Muscle of arm (tissue), 14 donors: ENCODE results near the gene MYL3. TPM values are rescaled to one million over a fixed set of nuclear protein-coding genes. Genes with fewer than 3 reads are reported as not detected.
"Not testable (repeated sequence)": the region's sequence is repeated elsewhere in the genome, so short reads cannot be mapped to it uniquely, and the experiment has no call there.

Source experiments
- DNase-seq: peaks from one replicate; pipeline ENCODE4 v3.0.0-alpha.2; 2013
- long read RNA-seq, 11 donors: transcript quantifications; one replicate each; lab custom pipeline, GENCODE V29; 2026
- polyA plus RNA-seq, 12 donors: library from polyadenylated mRNA; unstranded; fragments of 120-200 nt; gene quantifications; one replicate each; pipeline ENCODE4 v1.2.1, GENCODE V29; 2013; ENCODE audit not compliant: insufficient read length in 12 of 12

The MYL3 gene
- polyA plus RNA-seq, result 100 to 1,000 TPM in 11 of 12 donors, not detected in 1; 125 to 694 (median 337) TPM
- long read RNA-seq, donor 1, partial matches to known transcripts, result 0 of 1 reads
- long read RNA-seq, donor 1, other reads (novel, unspliced or antisense), result 0 of 1 reads
- long read RNA-seq, donor 2, transcript MYL3-202 (6 exons, 1,012 nt), result minor isoform, 18 of 131 reads
- long read RNA-seq, donor 2, transcript MYL3-201 (7 exons, 924 nt), result major isoform, 77 of 131 reads
- long read RNA-seq, donor 2, partial matches to known transcripts, result 36 of 131 reads
- long read RNA-seq, donor 2, other reads (novel, unspliced or antisense), result 0 of 131 reads
- long read RNA-seq, donor 3, transcript MYL3-202 (6 exons, 1,012 nt), result minor isoform, 12 of 152 reads
- long read RNA-seq, donor 3, transcript MYL3-201 (7 exons, 924 nt), result major isoform, 68 of 152 reads
- long read RNA-seq, donor 3, partial matches to known transcripts, result 72 of 152 reads
- long read RNA-seq, donor 3, other reads (novel, unspliced or antisense), result 0 of 152 reads
- long read RNA-seq, donor 4, transcript MYL3-202 (6 exons, 1,012 nt), result minor isoform, 9 of 70 reads
- long read RNA-seq, donor 4, transcript MYL3-201 (7 exons, 924 nt), result major isoform, 40 of 70 reads
- long read RNA-seq, donor 4, partial matches to known transcripts, result 21 of 70 reads
- long read RNA-seq, donor 4, other reads (novel, unspliced or antisense), result 0 of 70 reads
- long read RNA-seq, donor 5, transcript MYL3-201 (7 exons, 924 nt), result major isoform, 252 of 477 reads
- long read RNA-seq, donor 5, transcript MYL3-202 (6 exons, 1,012 nt), result minor isoform, 62 of 477 reads
- long read RNA-seq, donor 5, partial matches to known transcripts, result 157 of 477 reads
- long read RNA-seq, donor 5, other reads (novel, unspliced or antisense), result 6 of 477 reads
- long read RNA-seq, donor 6, transcript MYL3-201 (7 exons, 924 nt), result major isoform, 98 of 215 reads
- long read RNA-seq, donor 6, transcript MYL3-202 (6 exons, 1,012 nt), result minor isoform, 32 of 215 reads
- long read RNA-seq, donor 6, partial matches to known transcripts, result 80 of 215 reads
- long read RNA-seq, donor 6, other reads (novel, unspliced or antisense), result 5 of 215 reads
- long read RNA-seq, donor 7, transcript MYL3-201 (7 exons, 924 nt), result major isoform, 69 of 147 reads
- long read RNA-seq, donor 7, transcript MYL3-202 (6 exons, 1,012 nt), result minor isoform, 14 of 147 reads
- long read RNA-seq, donor 7, partial matches to known transcripts, result 59 of 147 reads
- long read RNA-seq, donor 7, other reads (novel, unspliced or antisense), result 5 of 147 reads
- long read RNA-seq, donor 8, transcript MYL3-201 (7 exons, 924 nt), result major isoform, 174 of 357 reads
- long read RNA-seq, donor 8, transcript MYL3-202 (6 exons, 1,012 nt), result minor isoform, 45 of 357 reads
- long read RNA-seq, donor 8, partial matches to known transcripts, result 138 of 357 reads
- long read RNA-seq, donor 8, other reads (novel, unspliced or antisense), result 0 of 357 reads
- long read RNA-seq, donor 9, transcript MYL3-201 (7 exons, 924 nt), result major isoform, 100 of 238 reads
- long read RNA-seq, donor 9, transcript MYL3-202 (6 exons, 1,012 nt), result minor isoform, 26 of 238 reads
- long read RNA-seq, donor 9, partial matches to known transcripts, result 112 of 238 reads
- long read RNA-seq, donor 9, other reads (novel, unspliced or antisense), result 0 of 238 reads
- long read RNA-seq, donor 10, transcript MYL3-202 (6 exons, 1,012 nt), result minor isoform, 26 of 163 reads
- long read RNA-seq, donor 10, transcript MYL3-201 (7 exons, 924 nt), result major isoform, 70 of 163 reads
- long read RNA-seq, donor 10, partial matches to known transcripts, result 67 of 163 reads
- long read RNA-seq, donor 10, other reads (novel, unspliced or antisense), result 0 of 163 reads
- long read RNA-seq, donor 11, transcript MYL3-201 (7 exons, 924 nt), result major isoform, 339 of 723 reads
- long read RNA-seq, donor 11, transcript MYL3-202 (6 exons, 1,012 nt), result minor isoform, 97 of 723 reads
- long read RNA-seq, donor 11, partial matches to known transcripts, result 272 of 723 reads
- long read RNA-seq, donor 11, other reads (novel, unspliced or antisense), result 15 of 723 reads

- no peak for DNase-seq
Measured at GRCh38 chr3:46863261-46863782, at the start of gene MYL3. TSS of gene MYL3 (minus strand) at chr3:46863444. CDS start at chr3:46863390, 54 bp downstream.

- DNase-seq, result no peak
Measured at GRCh38 chr3:46912986-46913385, 49.7 kb upstream of the MYL3 start.

GRCh38 chr3:46910914-46911313 is 47.7 kb upstream of the MYL3 start:
- not testable (repeated sequence) for DNase-seq

GRCh38 chr3:46910166-46910760 is 47.0 kb upstream of the MYL3 start:
- no peak for DNase-seq

GRCh38 chr3:46909535-46910161 is 46.4 kb upstream of the MYL3 start:
- peak; percentile 80 for DNase-seq

GRCh38 chr3:46908986-46909534 is 45.8 kb upstream of the MYL3 start:
- no peak for DNase-seq

GRCh38 chr3:46908294-46908985 is 45.2 kb upstream of the MYL3 start:
- no peak for DNase-seq

GRCh38 chr3:46907960-46908293 is 44.7 kb upstream of the MYL3 start:
- no peak for DNase-seq

- no peak for DNase-seq
Measured at GRCh38 chr3:46907271-46907670, 44.0 kb upstream of the MYL3 start.

- DNase-seq, result no peak
Measured at GRCh38 chr3:46906471-46907058, 43.3 kb upstream of the MYL3 start.

- DNase-seq, result no peak
Measured at GRCh38 chr3:46905661-46906451, 42.6 kb upstream of the MYL3 start.

GRCh38 chr3:46905213-46905560 is 41.9 kb upstream of the MYL3 start:
- no peak for DNase-seq

- no peak for DNase-seq
Measured at GRCh38 chr3:46904303-46905212, 41.3 kb upstream of the MYL3 start.

- DNase-seq, result no peak
Measured at GRCh38 chr3:46903341-46904302, 40.4 kb upstream of the MYL3 start.

GRCh38 chr3:46902188-46902631 is 39.0 kb upstream of the MYL3 start:
- no peak for DNase-seq
